Keratinocyte (primary cell): Measurements from ENCODE around the gene DHX38.

Experiments
- CTCF ChIP-seq, 3 experiments: IDR thresholded peaks in 1 of 3; conservative IDR thresholded peaks in 1 of 3; optimal IDR thresholded peaks in 1 of 3; 2 replicates in 2 of 3; 3 replicates in 1 of 3; pipeline versions ENCODE3 to v1.5.1; 2011; ENCODE audit warnings: low read length in 3 of 3, mild to moderate bottlenecking in 3 of 3, moderate library complexity in 2 of 3, control low read depth in 1 of 3, inconsistent platforms in 1 of 3; ENCODE audit not compliant: insufficient read depth in 2 of 3; ENCODE audit errors: extremely low read depth in 1 of 3
- EZH2 ChIP-seq: IDR thresholded peaks from one replicate; pipeline ENCODE4 v1.6.1; 2012; ENCODE audit warnings: inconsistent platforms, mild to moderate bottlenecking, low read length, moderate library complexity

DNA sequence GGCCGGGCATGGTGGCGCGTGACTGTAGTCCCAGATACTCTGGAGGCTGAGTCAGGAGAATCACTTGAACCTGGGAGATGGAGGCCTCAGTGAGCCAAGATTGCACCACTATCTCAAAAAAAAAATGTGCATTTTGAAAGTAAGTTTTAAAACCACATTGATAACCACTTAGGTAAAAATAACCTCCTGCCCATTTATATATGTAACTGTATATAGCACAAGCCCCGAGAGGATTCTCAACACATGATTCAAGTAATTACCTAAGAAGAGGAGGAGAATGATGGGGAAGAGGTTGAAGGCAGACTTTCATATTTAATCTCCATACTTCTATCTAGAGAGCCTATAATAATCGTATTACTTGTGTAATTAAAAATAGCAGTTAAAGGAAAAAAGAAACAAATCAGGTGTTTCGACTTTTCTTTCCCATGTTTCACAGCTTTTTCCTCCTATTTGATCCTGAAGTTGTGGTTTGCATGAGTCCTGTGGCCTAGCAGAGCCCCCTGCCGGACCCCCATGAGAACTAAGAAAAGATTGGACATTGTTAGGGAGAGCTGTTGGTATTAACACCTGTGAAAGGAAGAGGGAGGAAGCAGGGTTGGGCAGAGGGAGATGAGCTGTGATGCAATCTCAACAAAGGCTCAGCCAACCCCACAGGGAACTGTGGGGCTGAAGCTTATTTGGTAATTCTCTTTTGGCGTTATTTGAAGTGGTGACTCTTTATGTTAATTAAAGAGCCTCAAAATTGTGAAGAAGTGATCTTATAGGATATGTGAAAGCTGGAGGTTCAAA, 56.2 kb downstream of the DHX38 start:
- no peak for TF ChIP-seq CTCF (optimal IDR thresholded peaks at IDR 0.05 in 1 of 3, IDR thresholded peaks at IDR 0.05 in 1 of 3, conservative IDR thresholded peaks at IDR 0.05 in 1 of 3; ENCODE audit: extremely low read depth in 1 of 3, insufficient read depth in 2 of 3, low read length in 3 of 3)
- TF ChIP-seq EZH2: no peak
